ENCODE results near the gene MAN2A1.
A peak's percentile ranks its signal among the peaks of the same experiment; 100 is the strongest.
"Not testable (repeated sequence)": the region's sequence is repeated elsewhere in the genome, so short reads cannot be mapped to it uniquely, and the experiment has no call there.

The MAN2A1 gene

DNA sequence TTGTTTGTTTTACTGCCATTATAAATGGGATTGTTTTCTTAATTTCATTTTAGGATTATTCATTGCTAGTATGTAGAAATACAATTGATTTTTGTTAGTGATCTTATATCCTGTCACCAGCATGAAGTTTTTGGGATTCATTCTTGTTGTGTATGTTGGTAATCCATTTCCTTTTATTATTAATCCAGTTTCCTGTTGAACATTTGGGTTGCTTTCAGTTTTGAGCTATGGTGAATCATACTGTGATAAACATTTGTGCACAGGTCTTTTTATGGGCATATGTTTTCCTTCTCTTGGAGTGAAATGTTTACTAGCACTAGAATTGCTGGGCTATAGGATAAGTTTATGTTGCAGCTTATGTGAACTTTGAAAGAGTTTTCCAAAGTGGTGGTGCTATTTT lies 69.6 kb downstream of the MAN2A1 start:
- DNase-seq: no peak

DNA sequence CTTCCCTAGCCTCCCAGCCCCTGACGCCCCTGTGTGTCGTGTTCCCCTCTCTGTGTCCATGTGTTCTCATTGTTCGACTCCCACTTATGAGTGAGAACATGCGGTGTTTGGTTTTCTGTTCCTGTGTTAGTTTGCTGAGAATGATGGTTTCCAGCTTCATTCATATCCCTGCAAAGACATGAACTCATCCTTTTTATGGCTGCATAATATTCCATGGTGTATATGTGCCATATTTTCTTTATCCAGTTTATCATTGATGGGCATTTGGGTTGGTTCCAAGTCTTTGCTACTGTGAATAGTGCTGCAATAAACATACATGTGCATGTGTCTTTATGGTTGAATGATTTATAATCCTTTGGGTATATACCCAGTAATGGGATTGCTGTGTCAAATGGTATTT lies 70.4 kb downstream of the MAN2A1 start:
- not testable (repeated sequence) for DNase-seq

DNA sequence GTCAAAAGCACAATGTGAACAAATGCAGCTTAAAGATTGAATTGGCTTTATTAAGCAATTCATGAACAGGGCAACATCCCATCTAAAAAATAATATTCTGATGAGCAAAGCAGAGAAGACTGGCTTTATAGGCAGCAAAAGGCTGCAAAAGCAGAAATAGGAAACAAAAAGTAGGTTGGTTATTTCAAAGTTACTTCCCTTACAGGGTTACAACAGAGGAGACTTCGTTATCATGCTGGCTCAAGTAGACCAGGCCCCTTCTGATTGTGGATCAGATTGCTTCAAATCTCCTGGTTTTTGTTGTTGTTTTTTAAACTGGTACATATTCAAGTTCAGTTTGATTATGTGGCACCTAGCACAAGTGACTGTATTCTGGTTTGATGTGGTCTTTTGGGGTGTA lies 73.1 kb downstream of the MAN2A1 start:
- no peak for DNase-seq

GRCh38 chr5:109767184-109767995 lies 77.7 kb downstream of the MAN2A1 start:
- DNase-seq: no peak

DNA sequence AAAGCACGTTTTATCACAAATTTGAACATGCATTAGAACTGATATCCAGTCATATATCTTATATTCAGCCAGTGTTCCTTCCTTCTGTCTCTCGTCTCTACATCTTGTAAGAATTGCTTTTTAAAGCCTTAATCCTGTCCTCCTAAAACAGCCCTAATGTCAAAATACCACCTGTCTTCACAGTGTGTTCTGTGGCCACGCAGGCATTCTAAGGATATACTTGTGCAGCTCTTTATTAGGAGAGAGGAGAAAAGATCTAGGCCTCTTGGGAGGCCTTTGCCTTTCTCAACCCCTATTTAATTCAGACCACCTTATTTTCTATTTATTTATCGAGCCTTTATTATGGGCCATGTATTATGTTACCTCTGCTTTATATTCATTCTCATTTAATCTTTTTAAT lies 78.3 kb downstream of the MAN2A1 start:
- no peak for DNase-seq

- DNase-seq: no peak
Observed at GRCh38 chr5:109769597-109770291, 80.0 kb downstream of the MAN2A1 start.

- no peak for DNase-seq
Observed at GRCh38 chr5:109775130-109775529, 85.4 kb downstream of the MAN2A1 start.

DNA sequence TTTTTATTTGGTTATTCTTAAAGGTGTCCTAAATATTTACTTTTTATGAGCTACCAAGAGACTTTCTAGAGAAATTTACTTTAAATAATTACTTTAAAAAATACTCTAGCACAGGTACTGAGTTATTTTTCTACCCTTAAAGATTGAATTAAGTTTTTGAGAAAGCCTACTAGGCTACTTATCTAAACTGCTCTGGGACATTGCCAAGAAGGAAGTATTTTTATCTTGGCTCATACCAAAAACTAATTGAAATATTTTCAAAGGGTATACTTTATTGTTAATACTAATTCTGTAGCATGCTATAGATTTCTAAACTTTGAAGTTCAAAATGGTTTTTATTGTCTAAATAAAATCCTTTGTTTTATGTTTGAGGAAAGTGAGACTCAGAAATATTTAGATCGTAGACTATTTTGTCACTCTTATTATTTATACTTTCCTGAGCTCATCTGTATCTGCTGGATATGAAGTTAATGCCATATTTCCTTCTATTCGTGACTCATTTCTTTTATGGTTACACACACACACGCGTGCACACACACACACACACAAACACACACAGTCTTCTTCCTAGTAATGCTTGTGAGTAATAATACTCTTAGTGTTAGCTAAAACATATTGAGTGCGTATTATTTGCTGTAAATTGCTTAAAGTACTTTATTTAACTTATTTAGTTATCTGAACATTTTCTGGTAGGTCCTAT lies 89.5 kb downstream of the MAN2A1 start:
- DNase-seq: no peak

DNA sequence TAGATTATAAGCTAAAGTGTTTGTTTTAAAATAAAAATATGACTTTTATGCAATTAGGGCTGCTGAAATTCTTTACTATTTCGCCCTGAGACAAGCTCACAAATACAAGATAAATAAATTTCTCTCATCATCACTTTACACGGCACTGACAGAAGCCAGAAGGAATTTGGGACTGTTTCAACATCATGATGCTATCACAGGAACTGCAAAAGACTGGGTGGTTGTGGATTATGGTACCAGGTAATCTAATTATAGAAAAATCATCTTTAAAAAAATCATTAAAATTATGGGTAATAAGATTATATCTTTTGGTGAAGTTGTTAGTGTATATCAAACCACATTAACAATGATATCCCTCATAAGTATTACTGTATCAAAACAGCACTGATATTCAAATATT lies 95.0 kb downstream of the MAN2A1 start:
- no peak for DNase-seq

- no peak for DNase-seq
Observed at GRCh38 chr5:109786206-109786855, 96.6 kb downstream of the MAN2A1 start.

DNA sequence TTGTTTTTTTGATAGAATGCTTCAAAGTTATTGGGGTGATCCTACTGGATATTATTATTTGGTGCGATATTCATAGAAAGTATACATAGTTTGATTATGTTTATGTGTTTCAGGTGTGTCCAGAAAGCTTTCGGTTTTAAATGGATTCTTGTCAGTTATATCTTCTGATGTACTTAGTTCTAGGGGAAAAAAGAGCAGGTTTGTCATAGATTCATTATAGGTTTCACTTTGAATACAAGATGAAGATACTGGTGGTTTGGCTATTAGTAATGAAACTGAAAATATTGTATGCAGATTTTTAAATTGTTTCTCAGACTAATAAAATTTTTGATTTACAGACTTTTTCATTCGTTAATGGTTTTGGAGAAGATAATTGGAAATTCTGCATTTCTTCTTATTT lies 98.9 kb downstream of the MAN2A1 start:
- DNase-seq: no peak

GRCh38 chr5:109792613-109793012 lies 102.9 kb downstream of the MAN2A1 start:
- no peak for DNase-seq

GRCh38 chr5:109803854-109804253 lies 114.1 kb downstream of the MAN2A1 start:
- DNase-seq: no peak

DNA sequence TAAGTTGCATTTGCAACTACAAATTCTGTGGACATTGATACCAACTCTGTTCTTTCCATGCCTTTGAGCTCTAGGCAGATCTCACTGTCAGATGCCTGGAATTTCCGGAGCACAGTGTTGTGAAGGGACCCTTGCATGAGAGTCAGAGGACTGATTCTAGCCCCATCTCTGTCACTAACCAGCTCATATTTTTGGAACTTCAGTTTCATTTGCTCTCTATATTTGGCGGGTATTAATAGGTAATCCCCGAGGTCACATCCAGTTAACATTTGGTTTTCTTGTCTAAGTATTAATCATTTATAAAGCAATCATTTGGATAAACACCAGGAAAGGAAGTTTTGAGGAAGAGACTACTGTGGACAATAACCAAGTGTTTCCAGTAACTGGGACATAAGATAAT lies 115.7 kb downstream of the MAN2A1 start:
- DNase-seq: no peak

DNA sequence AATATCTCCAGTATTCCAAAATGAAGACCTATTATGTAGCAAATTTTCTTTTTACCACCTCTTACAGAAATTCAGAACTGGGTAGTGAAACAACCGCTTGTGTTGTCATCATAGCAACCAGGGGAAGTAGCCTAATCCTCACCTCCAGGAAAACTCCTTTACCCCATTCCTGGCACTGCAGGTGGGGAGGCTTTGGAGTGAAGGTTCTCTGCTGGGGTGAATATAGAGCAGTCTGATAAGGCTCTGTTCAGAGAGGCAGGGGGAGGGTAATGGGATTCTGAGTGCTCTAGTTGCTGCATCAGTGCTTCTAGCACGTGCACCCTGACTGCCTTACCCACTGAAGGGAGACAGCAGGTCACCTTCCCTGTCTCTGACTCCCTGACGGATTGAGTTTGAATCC lies 116.2 kb downstream of the MAN2A1 start:
- DNase-seq: peak; percentile 7

GRCh38 chr5:109812698-109813097 lies 123.0 kb downstream of the MAN2A1 start:
- DNase-seq: no peak

DNA sequence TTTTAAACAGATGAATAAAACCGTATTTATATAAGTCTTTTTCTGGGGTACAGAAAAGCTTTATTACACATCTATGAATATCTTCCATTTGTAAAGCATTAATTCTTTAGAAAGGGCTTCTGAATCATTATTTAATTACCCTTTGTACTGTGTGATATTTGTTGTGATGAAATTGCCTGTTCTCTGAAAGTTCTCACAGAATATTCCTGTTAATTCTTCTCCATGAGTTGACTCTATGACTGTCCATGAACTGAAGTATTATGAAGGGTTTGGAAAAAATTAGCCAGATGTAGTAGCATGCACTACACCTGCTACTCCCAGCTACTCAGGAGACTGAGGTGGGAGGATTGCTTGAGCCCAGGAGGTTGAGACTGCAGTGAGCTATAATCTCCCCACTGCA lies 127.0 kb downstream of the MAN2A1 start:
- no peak for DNase-seq

DNA sequence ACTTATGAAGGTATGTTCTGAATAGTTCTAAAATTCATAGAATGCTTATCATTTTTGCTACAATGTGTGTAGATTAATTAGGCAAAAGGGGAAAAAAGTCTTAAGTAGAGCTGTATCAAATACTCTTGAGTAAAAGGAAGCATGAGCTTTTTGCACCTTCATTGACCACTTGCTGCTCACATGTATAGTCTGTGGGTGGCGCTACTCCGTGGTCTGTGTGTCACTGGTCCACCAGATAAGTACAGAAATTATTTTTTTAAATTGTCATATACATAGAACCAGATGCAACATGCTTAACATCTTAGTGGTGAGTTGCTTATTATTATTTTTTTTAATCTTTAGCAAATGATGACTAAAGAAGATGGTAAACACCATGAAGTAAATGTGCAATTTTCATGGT lies 130.2 kb downstream of the MAN2A1 start:
- no peak for DNase-seq

- no peak for DNase-seq
Observed at GRCh38 chr5:109823597-109823996, 133.9 kb downstream of the MAN2A1 start.

DNA sequence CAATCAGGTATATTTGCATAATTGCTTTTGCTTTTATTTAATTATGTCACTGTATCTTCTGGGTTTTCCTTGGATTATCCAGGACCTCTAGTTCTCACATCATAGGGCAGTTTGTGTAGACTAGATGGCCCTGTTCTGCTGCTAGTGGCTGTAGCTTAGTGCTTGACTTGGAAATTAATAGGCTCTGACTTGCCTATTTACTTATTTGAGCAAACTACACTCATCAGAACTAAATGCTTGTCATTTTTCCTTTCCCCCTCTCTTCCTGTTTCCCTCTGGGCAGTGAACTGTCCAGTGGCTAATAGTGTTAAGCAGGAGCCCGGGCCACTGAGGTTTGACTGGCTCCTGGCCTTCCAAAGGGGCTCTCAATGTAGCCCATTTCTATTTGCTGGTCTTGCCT lies 135.7 kb downstream of the MAN2A1 start:
- DNase-seq: no peak

DNA sequence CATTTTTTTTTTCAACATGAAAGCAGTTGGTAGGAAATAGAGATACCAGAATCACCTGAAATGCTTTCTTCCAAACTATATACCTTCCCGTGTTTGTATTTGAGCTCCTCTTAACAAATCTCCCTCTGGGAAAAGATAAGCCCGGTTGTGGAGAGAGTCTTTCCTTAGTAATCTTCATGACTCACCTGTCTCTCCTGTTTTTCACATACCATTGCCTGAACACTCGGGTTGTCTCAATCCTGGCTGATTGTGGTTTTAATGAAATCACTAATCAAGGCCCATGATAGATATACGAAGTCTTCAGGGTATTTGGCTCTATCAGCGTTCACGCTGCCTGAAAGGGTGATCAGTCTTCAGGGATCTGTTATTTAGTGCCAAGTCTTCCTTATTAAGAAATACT lies 136.7 kb downstream of the MAN2A1 start:
- DNase-seq: no peak

DNA sequence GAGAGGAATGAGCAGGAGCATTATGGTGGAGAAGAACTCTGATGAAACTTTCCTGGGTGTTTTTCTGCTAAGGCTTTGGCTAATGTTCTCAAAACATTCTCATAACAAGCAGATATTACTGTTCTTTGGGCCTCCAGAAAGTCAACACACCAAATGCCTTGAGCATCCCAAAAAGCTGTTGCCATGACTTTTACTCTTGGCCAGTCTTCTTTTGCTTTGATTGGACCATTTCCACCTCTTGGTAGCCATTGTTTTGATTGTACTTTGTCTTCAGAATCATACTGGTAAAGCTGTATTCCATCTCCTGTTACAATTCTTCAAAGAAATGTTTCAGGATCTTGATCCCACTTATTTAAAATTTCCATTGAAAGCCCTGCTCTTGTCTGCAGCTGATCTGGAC lies 139.6 kb downstream of the MAN2A1 start:
- no peak for DNase-seq

GRCh38 chr5:109830955-109831502 lies 141.3 kb downstream of the MAN2A1 start:
- no peak for DNase-seq

Data from NCI-H2029 (cell line).